H54 (cell line): ENCODE measurements around the gene TBX15.

Experiments
- DNase-seq: peaks from one replicate; pipeline ENCODE4 v3.0.0; 2011; ENCODE audit warnings: low spot score, mixed read lengths; ENCODE audit not compliant: insufficient read length
- FAIRE-seq: peaks from 3 replicates; lab custom pipeline; 2011; peaks lifted over from hg19 to GRCh38; lab: Jason Lieb, UNC
- POLR2A ChIP-seq: IDR thresholded peaks from 2 replicates; pipeline ENCODE4 v1.6.1; 2011; ENCODE audit warnings: low read depth, mild to moderate bottlenecking, low read length

The TBX15 gene

DNA sequence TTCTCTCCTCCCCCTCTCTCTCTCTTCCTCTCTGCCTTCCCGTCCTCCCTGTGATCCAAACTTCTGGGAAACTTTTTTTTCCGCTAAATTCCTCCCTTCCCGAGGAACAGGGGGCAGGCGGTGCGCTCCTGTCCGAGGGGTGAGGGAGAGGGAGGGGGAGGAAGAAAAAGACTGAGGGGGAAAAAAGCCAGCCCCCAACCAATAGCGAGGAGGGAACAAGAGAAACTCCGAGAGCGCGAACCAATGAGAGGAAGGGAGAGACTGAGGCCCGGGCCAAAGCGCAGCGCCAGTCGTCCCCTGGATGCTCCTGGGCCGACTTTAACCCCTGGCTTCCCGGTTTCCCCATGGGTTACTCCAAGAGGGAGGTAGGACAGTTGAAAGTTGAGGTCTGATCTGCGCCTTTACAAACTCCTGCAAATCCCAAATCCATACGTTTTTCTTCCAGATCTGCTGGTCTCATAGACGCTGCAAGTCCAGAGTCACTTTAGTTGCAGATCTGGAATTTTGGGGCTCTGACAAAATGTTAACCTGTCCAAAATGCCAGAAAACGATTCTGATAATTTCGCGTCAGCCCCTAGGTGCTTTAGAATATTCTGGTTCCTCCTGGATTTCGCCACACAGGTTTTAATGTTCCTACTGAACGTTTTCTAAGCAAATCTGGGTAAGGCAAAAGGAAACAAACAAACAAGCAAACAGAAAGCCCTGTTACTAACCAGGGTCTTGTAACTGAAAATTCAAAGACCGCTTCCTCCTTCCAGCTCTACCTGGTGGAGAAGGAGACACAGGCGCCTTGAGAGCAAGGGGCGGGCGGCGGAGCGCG, at the start of gene TBX15:
Gene TBX15, minus strand, starts transcription at position 158 of the 820 bp plus-strand sequence. CDS start 548 bp downstream, outside the sequence.
- no peak for TF ChIP-seq POLR2A
- DNase-seq (no peak), FAIRE-seq (no peak)

DNA sequence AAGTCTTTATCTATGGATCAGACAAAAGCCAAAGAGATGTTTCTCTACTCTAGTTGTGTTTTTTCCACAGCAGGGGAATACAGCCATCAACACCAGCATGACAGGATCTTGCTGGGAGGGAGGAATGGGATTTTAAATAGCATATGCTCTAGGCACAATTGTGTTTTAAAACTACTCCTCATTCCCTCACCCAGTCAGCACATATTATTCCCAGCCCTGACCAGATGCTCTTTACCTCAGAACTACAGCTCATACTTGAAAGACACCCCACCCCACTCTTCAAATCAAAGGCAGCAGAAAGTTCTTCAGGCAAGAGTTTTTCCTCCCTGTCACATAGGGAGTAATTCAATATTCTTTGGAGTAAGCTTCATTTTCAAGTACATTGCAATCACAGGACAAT, 46.2 kb upstream of the TBX15 start:
- TF ChIP-seq POLR2A, result no peak
- FAIRE-seq (no peak), DNase-seq (no peak)

DNA sequence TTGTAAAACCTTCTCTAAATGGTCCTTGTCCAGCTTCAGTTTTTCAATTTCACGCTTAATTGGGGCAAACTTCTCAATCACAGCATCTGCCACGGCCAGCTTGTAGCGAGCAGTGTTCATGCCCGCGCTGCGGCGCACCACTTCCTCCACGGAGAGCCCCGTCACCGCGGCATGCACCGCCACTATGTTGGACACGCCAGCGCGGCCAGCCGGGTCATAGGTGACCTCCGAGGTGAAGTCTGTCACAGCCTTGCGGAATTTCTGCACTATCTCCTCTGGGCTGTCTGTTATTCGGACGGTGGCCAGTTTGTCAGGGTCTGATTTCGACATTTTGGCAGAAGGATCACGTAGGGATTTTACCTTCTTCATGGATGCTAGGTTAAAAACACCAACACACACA, 44.8 kb upstream of the TBX15 start:
- TF ChIP-seq POLR2A, result no peak
- DNase-seq (no peak), FAIRE-seq (no peak)

DNA sequence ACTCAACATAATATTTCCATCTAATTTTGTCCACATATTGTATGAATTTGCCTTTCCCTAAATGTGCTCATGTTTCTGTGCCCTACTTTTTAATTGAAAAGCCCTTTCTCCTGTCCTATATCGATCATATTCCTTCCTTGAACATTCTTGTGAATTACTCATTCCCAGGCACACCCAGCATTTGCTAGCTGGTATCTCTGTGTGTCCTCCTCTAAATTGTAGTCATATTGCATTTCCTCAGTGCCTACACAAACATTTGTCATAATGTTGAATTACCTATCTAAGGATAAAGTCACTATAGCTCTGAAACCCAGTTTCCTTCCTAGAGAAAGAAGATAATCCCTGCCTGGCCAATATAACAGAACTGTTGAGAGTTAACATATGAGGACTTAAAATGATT, 39.6 kb upstream of the TBX15 start:
- FAIRE-seq (peak; percentile 36), DNase-seq (no peak)
- no peak for TF ChIP-seq POLR2A

DNA sequence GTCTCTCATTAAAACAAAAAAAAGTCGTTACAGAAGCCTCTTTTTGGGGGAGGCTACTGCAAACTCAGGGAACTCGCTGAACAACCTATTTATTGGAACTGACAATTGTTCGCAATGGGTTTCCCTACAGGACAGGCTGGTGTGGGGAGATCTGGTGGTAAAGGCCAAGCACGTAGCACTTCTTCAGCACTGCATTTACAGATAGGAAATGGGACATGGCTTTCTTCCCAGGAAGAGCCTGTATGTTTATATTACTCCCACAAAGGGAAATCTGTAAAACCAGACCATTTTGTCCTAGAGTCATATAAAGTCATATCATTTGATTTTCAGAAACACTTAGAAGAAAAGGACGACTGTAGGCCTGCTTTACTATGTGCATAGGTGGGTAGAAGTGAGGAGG, 38.8 kb upstream of the TBX15 start:
- TF ChIP-seq POLR2A, result no peak
- DNase-seq (no peak), FAIRE-seq (no peak)

DNA sequence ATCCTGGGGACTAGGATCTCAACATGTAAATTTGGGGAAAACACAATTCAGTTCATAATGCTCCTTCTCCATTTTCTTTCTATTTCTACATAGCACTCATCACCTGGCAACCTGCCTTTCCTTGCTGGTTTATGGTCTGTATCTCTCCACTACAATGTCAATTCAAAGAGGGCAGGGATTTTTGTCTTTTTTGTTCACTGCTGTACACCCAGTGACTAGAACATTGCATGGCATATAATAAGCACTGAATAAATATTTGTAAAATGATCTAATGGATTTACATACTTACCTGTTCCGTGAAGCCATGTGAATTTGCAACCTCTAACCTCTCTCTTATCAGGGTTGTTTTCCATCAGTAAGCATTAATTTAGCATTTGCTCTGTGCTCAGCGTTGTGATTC, 27.4 kb upstream of the TBX15 start:
- DNase-seq, result no peak
- no peak for FAIRE-seq
- no peak for TF ChIP-seq POLR2A

DNA sequence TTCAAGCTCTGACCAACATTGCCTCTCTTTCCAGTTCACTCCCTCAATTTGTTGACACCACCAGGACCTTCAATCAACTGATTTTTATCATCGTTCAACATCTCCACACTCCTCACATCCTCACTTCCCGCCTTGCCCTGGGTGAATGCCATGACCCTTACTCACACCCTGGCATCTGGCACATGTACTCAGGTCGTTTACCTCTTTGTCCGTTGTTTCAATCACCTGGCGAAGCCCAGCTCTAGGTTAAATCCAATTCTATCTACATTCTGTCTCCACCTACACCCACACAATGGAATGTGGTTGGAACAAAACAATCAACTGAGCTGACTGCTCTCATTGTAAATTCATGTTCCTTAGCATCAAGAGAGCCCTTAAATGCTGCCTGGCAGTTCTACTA, 24.2 kb upstream of the TBX15 start:
- FAIRE-seq (no peak), DNase-seq (no peak)
- TF ChIP-seq POLR2A, result no peak

DNA sequence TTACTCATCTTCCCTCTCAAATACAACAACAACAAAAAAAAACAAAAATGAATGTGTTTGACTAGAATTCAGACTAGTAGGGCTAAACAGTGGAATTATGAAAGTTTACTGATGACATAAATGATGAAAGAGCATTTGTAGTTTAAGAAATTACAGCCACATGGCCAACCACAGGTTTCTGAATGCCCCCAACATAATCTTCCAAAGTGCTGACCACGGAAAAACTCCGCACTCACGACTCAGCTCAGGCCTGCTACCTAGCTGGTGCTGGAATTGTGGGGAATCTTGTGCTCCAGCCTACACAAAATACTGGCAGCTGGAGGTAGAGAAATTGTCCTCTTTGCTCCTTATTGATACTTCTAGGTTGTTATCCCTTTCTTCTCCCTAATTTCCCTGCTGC, 23.6 kb upstream of the TBX15 start:
- no peak for FAIRE-seq
- no peak for DNase-seq
- no peak for TF ChIP-seq POLR2A

DNA sequence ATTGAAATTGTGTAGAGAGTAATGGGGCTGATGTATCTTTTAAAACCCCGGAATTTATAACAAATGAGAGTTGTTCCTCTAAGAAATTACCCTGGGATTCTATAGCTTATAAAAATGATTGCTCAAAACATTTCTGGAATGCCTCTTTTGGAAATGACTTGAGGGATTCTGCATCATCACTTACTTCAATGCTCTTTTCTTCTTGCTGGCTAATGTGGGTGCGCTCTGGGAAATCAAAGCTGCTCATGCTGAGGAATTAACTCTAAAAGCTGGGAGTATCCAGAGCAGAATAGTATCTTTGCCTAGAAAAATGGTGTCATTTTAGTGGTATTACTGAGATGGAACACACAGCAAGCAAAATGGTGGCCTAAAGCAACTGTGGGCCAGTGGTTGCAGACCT, 23.0 kb upstream of the TBX15 start:
- no peak for DNase-seq
- no peak for FAIRE-seq

DNA sequence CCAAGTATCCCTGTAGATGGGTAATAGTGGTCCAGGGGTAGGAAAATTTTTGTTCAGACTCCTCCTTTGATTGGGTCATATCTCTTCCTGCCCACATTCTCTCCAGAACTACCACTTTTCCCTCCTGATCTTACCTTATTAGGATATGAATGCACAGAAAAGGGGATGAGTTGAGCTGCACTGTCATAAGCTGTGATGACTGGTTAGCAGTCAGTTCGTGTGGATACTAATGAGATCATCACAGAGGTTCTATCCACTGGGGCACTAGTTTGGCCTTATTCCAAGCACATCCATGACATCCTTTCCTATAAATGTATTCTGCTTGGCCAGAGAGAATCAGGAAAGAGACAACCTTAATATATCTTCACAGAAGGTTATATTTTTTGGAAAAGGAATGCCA, 22.1 kb upstream of the TBX15 start:
- no peak for DNase-seq
- FAIRE-seq, result no peak
- no peak for TF ChIP-seq POLR2A

More for the DNA sequence above, 23.0 kb upstream of the TBX15 start:
- TF ChIP-seq POLR2A, result no peak

DNA sequence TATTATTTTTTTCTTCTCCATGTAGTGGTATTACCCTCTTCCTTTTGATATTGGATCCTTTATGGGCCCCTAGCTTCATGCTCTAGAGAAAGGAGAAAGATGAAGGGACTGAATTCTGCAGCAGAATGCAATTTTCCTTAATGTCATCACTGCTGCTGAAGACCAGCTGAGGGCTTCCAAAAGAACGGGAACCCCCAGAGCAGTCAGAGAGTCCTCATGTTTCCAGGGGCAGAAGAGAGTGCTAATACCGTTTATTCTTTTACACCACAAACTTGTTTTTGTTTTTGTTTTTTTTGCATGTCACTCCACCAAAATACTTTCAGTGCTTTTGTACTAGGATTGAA, 21.1 kb upstream of the TBX15 start:
- TF ChIP-seq POLR2A, result no peak
- FAIRE-seq, result no peak
- DNase-seq, result no peak

DNA sequence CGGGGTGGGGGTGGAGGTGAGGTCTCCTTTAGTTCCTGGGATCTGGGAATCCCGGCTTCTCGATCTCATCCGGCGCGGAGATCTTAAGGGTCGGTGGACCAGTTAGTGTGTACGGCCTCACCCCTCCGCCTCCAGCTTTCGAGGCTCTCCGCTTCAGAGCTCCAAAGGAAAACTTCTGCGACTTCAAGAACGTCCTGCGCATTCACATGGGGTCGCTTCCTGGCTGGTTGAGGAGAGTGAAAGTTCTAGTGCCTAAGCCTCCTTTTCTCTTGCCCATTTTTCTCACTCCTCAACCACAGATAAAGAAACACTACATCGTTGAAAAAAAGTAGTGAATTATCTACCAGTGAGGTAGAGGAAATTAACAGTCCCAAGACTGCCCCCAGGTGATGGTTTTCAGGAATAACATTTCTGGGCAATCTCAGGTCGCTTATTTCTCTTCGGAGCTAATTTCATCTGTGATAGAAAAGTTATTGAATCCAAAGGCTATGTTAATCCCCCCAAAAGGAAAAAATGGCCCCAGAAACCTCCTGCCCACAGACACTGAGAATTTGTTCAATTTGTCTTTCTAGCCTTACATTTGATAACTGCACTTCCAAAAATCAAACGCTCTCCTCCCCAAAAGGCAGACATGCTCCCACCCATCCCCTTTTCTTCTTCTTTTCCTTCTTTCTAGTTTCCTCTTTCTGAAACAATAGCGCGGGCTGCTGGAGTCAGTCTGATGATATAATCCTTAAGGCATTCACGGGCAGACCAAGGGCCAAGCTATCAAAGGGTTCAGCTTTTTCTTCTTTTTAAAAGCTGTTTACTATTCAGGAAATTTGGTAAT, 20.6 kb upstream of the TBX15 start:
- no peak for FAIRE-seq
- TF ChIP-seq POLR2A, result no peak
- DNase-seq, result peak; percentile 39

DNA sequence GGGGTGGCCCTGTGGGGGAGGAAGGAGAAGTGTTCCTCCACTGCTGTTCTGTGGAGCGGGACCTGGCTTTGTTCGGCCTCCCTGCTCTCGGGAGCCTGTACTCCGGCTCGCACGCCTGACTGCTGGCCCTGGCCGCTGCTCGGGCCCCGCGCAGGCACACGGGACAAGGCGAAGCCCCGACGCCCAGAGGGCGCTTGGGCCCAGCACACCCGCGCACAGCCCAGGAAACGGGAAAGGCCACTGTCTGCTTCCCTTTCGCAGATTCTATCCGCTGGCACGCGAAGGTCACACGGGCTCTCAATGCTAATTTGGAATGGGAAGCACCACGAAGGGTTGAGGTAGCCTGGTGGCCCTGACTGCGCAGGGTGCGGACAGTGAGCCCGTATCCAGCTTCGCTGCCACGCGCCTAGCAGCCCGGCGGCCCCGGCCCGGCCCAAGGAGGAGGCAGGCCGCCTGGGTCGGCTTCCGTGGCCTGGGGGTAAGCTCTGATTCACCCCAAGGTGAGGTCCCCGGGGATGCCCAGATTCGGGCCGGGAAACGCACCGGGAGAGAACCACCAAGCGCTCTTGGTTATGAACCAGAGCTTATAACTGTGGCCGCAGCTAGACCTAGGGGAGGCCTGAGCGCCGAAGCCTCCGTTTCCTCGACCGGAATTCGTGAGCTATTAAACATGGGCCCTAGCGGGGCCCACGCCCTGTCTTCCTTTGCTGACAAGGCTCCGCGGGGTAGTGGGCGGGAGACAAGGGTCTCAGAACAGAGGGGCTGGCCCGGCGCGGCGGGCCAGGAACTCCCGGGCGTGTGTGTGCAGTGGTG, 19.7 kb upstream of the TBX15 start:
- no peak for TF ChIP-seq POLR2A
- FAIRE-seq (no peak), DNase-seq (no peak)

DNA sequence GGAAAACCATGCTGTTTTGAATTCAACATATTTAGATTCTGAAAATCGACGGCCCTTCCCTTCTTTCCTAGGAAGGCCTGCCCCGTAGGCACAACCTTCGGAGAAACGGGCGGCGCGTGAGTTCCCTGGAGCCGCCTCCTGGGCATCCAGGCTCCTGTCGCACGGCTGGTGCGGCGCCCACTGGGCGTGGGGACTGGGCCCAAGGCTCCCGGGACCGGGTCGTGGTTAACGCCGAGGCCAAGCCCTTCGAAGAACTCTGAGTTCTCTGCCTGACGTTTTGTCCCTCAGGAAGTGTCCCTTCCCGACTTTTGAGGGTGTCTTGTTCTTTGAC, 19.2 kb upstream of the TBX15 start:
- DNase-seq, result no peak
- no peak for FAIRE-seq
- TF ChIP-seq POLR2A, result no peak
